Measurements from ENCODE around the gene SMOC1. TPM values are rescaled to one million over a fixed set of nuclear protein-coding genes. Genes with fewer than 3 reads are reported as not detected.
A peak's percentile ranks its signal among the peaks of the same experiment; 100 is the strongest.

SMOC1 gene
- total RNA-seq, 1 experiment from 2014 or later = 0.68 TPM

GRCh38 chr14:69986336-69986735 lies 107.1 kb downstream of the SMOC1 start:
- Histone ChIP-seq H3K79me1 (ENCODE audit: insufficient read depth, low read depth, low read length, poor library complexity, severe bottlenecking) (no peaks in the 10 kb centered on the region), H2AK5ac (ENCODE audit: insufficient read length, low read length) (no peak overlapping the region), H3K4me2 (ENCODE audit: insufficient read depth, insufficient read length, low read length) (no peak overlapping the region), H2BK5ac (ENCODE audit: insufficient read length, low read length) (no peak overlapping the region), H3T11ph (ENCODE audit: low read length) (no peak overlapping the region), H3K18ac (ENCODE audit: insufficient read length, low read depth, low read length) (no peak overlapping the region), H2BK120ac (ENCODE audit: low read depth, low read length, poor library complexity, severe bottlenecking) (no peak overlapping the region), H3K56ac (ENCODE audit: insufficient read length, low read depth, low read length) (no peak overlapping the region), H4K8ac (replicated peaks; ENCODE audit: insufficient read length, low read depth, low read length) (no peak overlapping the region), H3K9ac (ENCODE audit: extremely low read depth, insufficient read length, low read length) (no peak overlapping the region), H3K9me3 (ENCODE audit: control insufficient read depth, low read depth, low read length) (no peaks in the 10 kb centered on the region), H4K5ac (ENCODE audit: insufficient read length, low read depth, low read length) (no peak overlapping the region), H3K14ac (ENCODE audit: insufficient read depth, low read length) (no peak overlapping the region), H3K4me1 (ENCODE audit: insufficient read depth, low read length) (peaks cover 3% of the 10 kb centered on the region; the same call in 1 of the 2 replicates), H4K20me1 (ENCODE audit: control insufficient read depth, insufficient read depth, insufficient read length) (no peaks in the 10 kb centered on the region), H2BK15ac (ENCODE audit: low read depth, low read length) (no peak overlapping the region), H4K91ac (ENCODE audit: insufficient read length, low read depth, low read length) (no peak overlapping the region), H2AFZ (ENCODE audit: low read length) (no peak overlapping the region), H3K23me2 (ENCODE audit: insufficient read length, low read depth, low read length, poor library complexity, severe bottlenecking) (no peaks in the 10 kb centered on the region), H3K79me2 (ENCODE audit: insufficient read depth, low read length) (no peaks in the 10 kb centered on the region), H3K4ac (ENCODE audit: low read depth, low read length) (no peak overlapping the region), H2BK20ac (ENCODE audit: low read depth, low read length, poor library complexity, severe bottlenecking) (no peak overlapping the region), H2BK12ac (ENCODE audit: insufficient read length, low read depth, low read length) (no peak overlapping the region), H3K27me3 (ENCODE audit: insufficient read depth, low read length) (no peaks in the 10 kb centered on the region), H3K27ac (ENCODE audit: insufficient read length, low read depth, low read length) (no peak overlapping the region), H3K23ac (ENCODE audit: insufficient read length, low read depth, low read length) (no peak overlapping the region)
- no peak overlapping the region for H3K4me3 Mint-ChIP-seq
- H3K4me1 Mint-ChIP-seq = peaks cover 41 to 42% of the 10 kb centered on the region in 2 experiments
- no peak for DNase-seq
- peaks cover 0 to 5% of the 10 kb centered on the region in 2 experiments; a peak in 2 of 5 replicates for H3K9me3 Mint-ChIP-seq
- peaks cover 0 to 4% (median 3%) of the 10 kb centered on the region in 3 experiments; a peak in 5 of 7 replicates for H3K36me3 Mint-ChIP-seq (ENCODE audit: insufficient read depth in 1 of 3, low read depth in 3 of 3)
- WGBS (ENCODE audit: extremely low coverage, insufficient read length, low lambda C conversion rate) = no CpG with 5 or more reads among the region's 7 CpGs
- H3K27me3 Mint-ChIP-seq (ENCODE audit: low read depth) = peaks cover 9% of the 10 kb centered on the region
- peak overlapping the region in 1 of 3 experiments; percentile 15; a peak in 1 of 7 replicates for H3K27ac Mint-ChIP-seq
- no peak for TF ChIP-seq CTCF (conservative IDR thresholded peaks at IDR 0.05)

Measured in H9 (cell line).